HepG2 (cell line): ENCODE data around the gene TMEM217. TPM values are rescaled to one million over a fixed set of nuclear protein-coding genes. Genes with fewer than 3 reads are reported as not detected.

ENCODE experiments used
- ATAC-seq: fragments of 200-7000 bp; cut with Tn5 transposase; 3 replicates; pipeline ENCODE4 v1.9.1; 2020; ENCODE audit warnings: mild to moderate bottlenecking, moderate library complexity
- BruUV-seq: library from RNA; stranded (reverse); fragments of 400-500 nt; replicated peaks from 2 replicates; lab custom pipeline; 2021; lab: Mats Ljungman, UMichigan
- CTCF ChIA-PET: fragments of 300-600 bp; formaldehyde crosslinking; extraction: SDS; loops from one replicate; lab custom pipeline; 2021; ENCODE audit warnings: low total read pairs, inconsistent platforms, low intra/inter-chr PET ratio; lab: Yijun Ruan, JAX
- POLR2A ChIA-PET: fragments of 350-600 bp; sonication (Branson Sonifier 250); formaldehyde crosslinking; loops from one replicate; lab custom pipeline; 2020; ENCODE audit warnings: antibody characterized with exemption, inconsistent platforms; lab: Yijun Ruan, JAX
- DNase-seq: peaks from one replicate; pipeline ENCODE4 v3.0.0-alpha.2; 2015; ENCODE audit warnings: low spot score
- FAIRE-seq: peaks from 3 replicates; lab custom pipeline; 2011; peaks lifted over from hg19 to GRCh38; lab: Jason Lieb, UNC
- H2AFZ ChIP-seq: one replicate; pipeline ENCODE4 v1.6.1; 2011; ENCODE audit warnings: low read length, inconsistent platforms
- H3K27ac ChIP-seq: fragments of 300-600 bp; 3 replicates; pipeline ENCODE4 v1.8.0; 2011; ENCODE audit warnings: mixed run types, mild to moderate bottlenecking, mixed read lengths, low read length, inconsistent platforms; ENCODE audit not compliant: insufficient read depth; ENCODE audit errors: extremely low read length
- H3K27me3 ChIP-seq, 2 experiments: fragments of 200-600 bp in 1 of 2; 2 replicates in 1 of 2; 3 replicates in 1 of 2; pipeline versions ENCODE4 v1.6.0 to v1.8.0; 2011; ENCODE audit warnings: low read length in 2 of 2, mild to moderate bottlenecking in 2 of 2, moderate library complexity in 2 of 2, inconsistent platforms in 1 of 2; ENCODE audit not compliant: insufficient read depth in 2 of 2, control insufficient read depth in 1 of 2
- H3K36me3 ChIP-seq, 2 experiments: fragments of 200-600 bp in 1 of 2; replicated peaks in 1 of 2; 2 replicates in 1 of 2; 3 replicates in 1 of 2; pipeline versions ENCODE4 v1.5.1 to v1.8.0; 2011; ENCODE audit warnings: low read length in 2 of 2, inconsistent platforms in 1 of 2; ENCODE audit not compliant: insufficient read depth in 2 of 2, control insufficient read depth in 1 of 2
- H3K4me1 ChIP-seq: 2 replicates; pipeline ENCODE4 v1.5.1; 2012; ENCODE audit warnings: low read length, inconsistent platforms; ENCODE audit not compliant: insufficient read depth
- H3K4me2 ChIP-seq: 2 replicates; pipeline ENCODE4 v1.6.0; 2011; ENCODE audit warnings: low read depth, low read length, inconsistent platforms
- H3K4me3 ChIP-seq, 3 experiments: fragments of 200-600 bp in 1 of 3; sonication (generic), shearing (Covaris generic) in 1 of 3; replicated peaks in 1 of 3; 2 replicates each; pipeline ENCODE4 v1.5.1; 2011 to 2016; ENCODE audit warnings: low read length in 3 of 3, inconsistent platforms in 2 of 3, low read depth in 2 of 3, mild to moderate bottlenecking in 2 of 3, control low read depth in 1 of 3, mixed read lengths in 1 of 3; ENCODE audit not compliant: insufficient read depth in 1 of 3
- H3K79me2 ChIP-seq: one replicate; pipeline ENCODE4 v1.6.1; 2011; ENCODE audit warnings: low read length, inconsistent platforms; ENCODE audit not compliant: insufficient read depth
- H3K9ac ChIP-seq: 2 replicates; pipeline ENCODE4 v1.6.0; 2011; ENCODE audit warnings: mild to moderate bottlenecking, low read depth, low read length, inconsistent platforms; ENCODE audit not compliant: insufficient read depth
- H3K9me3 ChIP-seq: 2 replicates; pipeline ENCODE4 v1.5.1; 2012; ENCODE audit warnings: mild to moderate bottlenecking, low read length
- H4K20me1 ChIP-seq: 2 replicates; pipeline ENCODE4 v1.6.0; 2011; ENCODE audit warnings: inconsistent platforms, mild to moderate bottlenecking, low read length, moderate library complexity; ENCODE audit not compliant: insufficient read depth
- BORCS8-MEF2B ChIP-seq: sonication (generic); formaldehyde crosslinking; IDR thresholded peaks from 2 replicates; pipeline ENCODE4 v1.8.0; 2022; ENCODE audit warnings: mild to moderate bottlenecking, missing genetic modification reagents
- FLYWCH1 ChIP-seq: sonication (generic); formaldehyde crosslinking; IDR thresholded peaks from 2 replicates; pipeline ENCODE4 v1.8.1; 2023; ENCODE audit warnings: mild to moderate bottlenecking, missing genetic modification reagents
- FOSL1 ChIP-seq: sonication (generic); formaldehyde crosslinking; IDR thresholded peaks from 2 replicates; pipeline ENCODE4 v1.9.0; 2021; ENCODE audit warnings: missing genetic modification reagents, borderline replicate concordance
- FOXA1 ChIP-seq, 2 experiments: fragments of 450-650 bp in 1 of 2; sonication (generic) in 1 of 2; formaldehyde crosslinking in 1 of 2; IDR thresholded peaks; 2 replicates each; pipeline versions ENCODE4 v1.4.0 to v1.6.1; 2016 to 2020; ENCODE audit warnings: missing genetic modification reagents in 1 of 2
- GZF1 ChIP-seq: sonication (generic); formaldehyde crosslinking; IDR thresholded peaks from 2 replicates; pipeline ENCODE4 v1.5.1; 2020; ENCODE audit warnings: mild to moderate bottlenecking, missing genetic modification reagents
- MAFK ChIP-seq, 2 experiments: IDR thresholded peaks in 1 of 2; conservative IDR thresholded peaks in 1 of 2; 2 replicates each; pipeline ENCODE4 v1.6.1; 2011; ENCODE audit warnings: improper control_type of control experiment in 2 of 2, low read length in 2 of 2
- PHF21A ChIP-seq: sonication (generic); formaldehyde crosslinking; IDR thresholded peaks from 2 replicates; pipeline ENCODE4 v1.5.0; 2020; ENCODE audit warnings: mild to moderate bottlenecking, missing genetic modification reagents
- RXRB ChIP-seq: IDR thresholded peaks from 2 replicates; pipeline ENCODE4 v1.6.1; 2016; ENCODE audit warnings: borderline replicate concordance, missing genetic modification reagents, missing compliant biosample characterization
- SATB2 ChIP-seq: sonication (generic); formaldehyde crosslinking; IDR thresholded peaks from 2 replicates; pipeline ENCODE4 v1.5.0; 2020; ENCODE audit warnings: missing genetic modification reagents
- SOX13 ChIP-seq, 3 experiments: fragments of 450-650 bp in 1 of 3; sonication (generic) in 1 of 3; formaldehyde crosslinking in 1 of 3; IDR thresholded peaks in 2 of 3; conservative IDR thresholded peaks in 1 of 3; 2 replicates each; pipeline versions ENCODE4 v1.5.0 to v1.6.1; 2016 to 2020; ENCODE audit warnings: antibody characterized with exemption in 1 of 3, mild to moderate bottlenecking in 1 of 3, missing compliant biosample characterization in 1 of 3, missing genetic modification reagents in 1 of 3, moderate library complexity in 1 of 3
- TEAD3 ChIP-seq: optimal IDR thresholded peaks from 2 replicates; pipeline ENCODE3; 2016; ENCODE audit warnings: borderline replicate concordance
- THAP11 ChIP-seq: IDR thresholded peaks from 2 replicates; pipeline ENCODE4 v1.6.1; 2016; ENCODE audit warnings: missing biosample characterization, missing genetic modification reagents
- TOE1 ChIP-seq: sonication (generic); formaldehyde crosslinking; IDR thresholded peaks from 2 replicates; pipeline ENCODE4 v1.4.0; 2020; ENCODE audit warnings: mild to moderate bottlenecking, missing genetic modification reagents
- TP53 ChIP-seq: sonication (generic); formaldehyde crosslinking; conservative IDR thresholded peaks from 2 replicates; pipeline ENCODE4 v1.4.0; 2020; ENCODE audit warnings: missing genetic modification reagents
- YEATS2 ChIP-seq: sonication (generic); formaldehyde crosslinking; IDR thresholded peaks from 2 replicates; pipeline ENCODE4 v1.4.0; 2020; ENCODE audit warnings: missing genetic modification reagents, borderline replicate concordance
- YEATS4 ChIP-seq: sonication (generic); formaldehyde crosslinking; IDR thresholded peaks from 2 replicates; pipeline ENCODE4 v1.4.0; 2020; ENCODE audit warnings: missing genetic modification reagents, borderline replicate concordance
- ZFP37 ChIP-seq: sonication (generic); formaldehyde crosslinking; IDR thresholded peaks from 2 replicates; pipeline ENCODE4 v1.4.0; 2020; ENCODE audit warnings: missing genetic modification reagents, borderline replicate concordance
- ZFY ChIP-seq: sonication (generic); formaldehyde crosslinking; IDR thresholded peaks from 2 replicates; pipeline ENCODE4 v1.4.0; 2020; ENCODE audit warnings: missing genetic modification reagents
- ZNF30 ChIP-seq: sonication (generic); formaldehyde crosslinking; IDR thresholded peaks from 2 replicates; pipeline ENCODE4 v1.5.0; 2020; ENCODE audit warnings: mild to moderate bottlenecking, missing genetic modification reagents
- ZNF644 ChIP-seq: IDR thresholded peaks from 2 replicates; pipeline ENCODE4 v1.6.1; 2016; ENCODE audit warnings: low read depth
- ZNF790 ChIP-seq: sonication (generic); formaldehyde crosslinking; IDR thresholded peaks from 2 replicates; pipeline ENCODE4 v1.8.0; 2022; ENCODE audit warnings: missing genetic modification reagents, mild to moderate bottlenecking, borderline replicate concordance
- WGBS: methylation state at CpG from one replicate; pipeline ENCODE4 v1.1.6; 2017; ENCODE audit warnings: low lambda C conversion rate; 5-methylcytosine and 5-hydroxymethylcytosine counted together
- in situ Hi-C: cut with HindIII; loops from 2 replicates; pipeline ENCODE4 v1.10.0; 2017; ENCODE audit warnings: low pct_unique_long_range_greater_than_20kb; ENCODE audit not compliant: extremely low pct_ligation_motif_present
- intact Hi-C: fragments of 100-400 bp; cut with micrococcal nuclease; formaldehyde crosslinking; loops from one replicate; pipeline ENCODE4 v1.10.0; 2022; ENCODE audit not compliant: unreplicated experiment
- polyA plus RNA-seq, 8 experiments: library from polyadenylated mRNA; depleted of rRNA in 3 of 8; stranded (reverse) in 7 of 8; unstranded in 1 of 8; fragments of >200 nt; fragmentation: Illumina TruSeq in 4 of 8; extraction: Trizol in 4 of 8; gene quantifications; 2 replicates each; pipeline versions ENCODE4 v1.2.1 to v1.2.3, GENCODE V29; 2011 to 2016; ENCODE audit warnings: low read depth in 4 of 8, missing spikeins in 1 of 8, mixed read lengths in 1 of 8; ENCODE audit not compliant: insufficient read depth in 1 of 8
- total RNA-seq, 5 experiments: library from RNA; depleted of rRNA; stranded (reverse); fragments of >200 nt; fragmentation: Illumina TruSeq; extraction: Trizol; gene quantifications; 2 replicates each; pipeline ENCODE4 v1.2.3, GENCODE V29; 2016; ENCODE audit warnings: low read depth in 1 of 5
- TF ChIP-seq, protein P1 (sequence below): sonication (generic); formaldehyde crosslinking; IDR thresholded peaks from 2 replicates; pipeline ENCODE4 v1.8.1; 2023; ENCODE audit warnings: mild to moderate bottlenecking, missing genetic modification reagents

The TMEM217 gene
- total and polyA plus RNA-seq, 2 of the 13 experiments (the other 11 are each of a cell fraction or from before 2014, with no cell fraction given), result 2.3 to 3.4 TPM

GRCh38 chr6:37244430-37245310 lies 13.3 kb downstream of the TMEM217 start:
- 46% methylated on average over 5 of the region's 6 CpGs for WGBS
- Histone ChIP-seq H4K20me1 (no peaks in the 10 kb centered on the region), H3K79me2 (no peaks in the 10 kb centered on the region), H3K4me1 (peaks cover 50% of the 10 kb centered on the region), H3K9ac (peak overlapping the region; percentile 48), H3K4me2 (peak overlapping the region; percentile 52), H3K27me3 (no peaks in the 10 kb centered on the region), H2AFZ (peak overlapping the region; percentile 72), H3K9me3 (no peaks in the 10 kb centered on the region), H3K4me3 (peak overlapping the region in 2 of 3 experiments; percentile 7 to 8; a peak in 2 of 6 replicates), H3K36me3 (no peaks in the 10 kb centered on the region), H3K27ac (peak overlapping the region; percentile 69)
- DNase-seq, result peak; percentile 97
- peak; percentile 81 for ATAC-seq
- ChIA-PET CTCF (no interaction called here), POLR2A (interaction anchor here (0.9 to 5.2 kb wide), 8 partner anchors 13 to 259 kb away, joined by 3 to 54 read pairs (median 4); partner anchors contain the start of genes MTCH1, PIM1, TBC1D22B and TMEM217)
- TSS peak; percentile 99 for BruUV-seq
- FAIRE-seq, result peak; percentile 90
- intact Hi-C loops (no loop called here), in situ Hi-C loops (no loop called here)
- TF ChIP-seq ZFY (CRISPR knock-in tag) (peak; percentile 81), FOXA1 (IDR thresholded peaks at IDR 0.05) (no peak), FOXA1 (CRISPR knock-in tag; IDR thresholded peaks at IDR 0.05) (peak; percentile 60; the same call in 1 of the 2 replicates), ZNF644 (CRISPR knock-in tag) (peak; percentile 98), TOE1 (CRISPR knock-in tag) (no peak), GZF1 (0 out of 2 replicates have a peak, but pooled peaks have one; percentile 52), YEATS2 (CRISPR knock-in tag) (peak; percentile 43; the same call in 1 of the 2 replicates), TEAD3 (CRISPR knock-in tag) (peak; percentile 40), ZNF30 (peak; percentile 80; the same call in 1 of the 2 replicates), THAP11 (CRISPR knock-in tag) (peak; percentile 46; the same call in 1 of the 2 replicates), YEATS4 (CRISPR knock-in tag) (peak; percentile 81), TP53 (CRISPR knock-in tag) (peak; percentile 100), FLYWCH1 (CRISPR knock-in tag) (0 out of 2 replicates have a peak, but pooled peaks have one; percentile 28), SOX13 (IDR thresholded peaks at IDR 0.05) (no peak), SOX13 (CRISPR knock-in tag; conservative IDR thresholded peaks at IDR 0.05 in 1 of 2, IDR thresholded peaks at IDR 0.05 in 1 of 2) (0 out of 4 replicates have a peak, but pooled peaks of 1 of the 2 experiments have one; percentile 37), SATB2 (peak; percentile 72; the same call in 1 of the 2 replicates), PHF21A (0 out of 2 replicates have a peak, but pooled peaks have one; percentile 30), RXRB (peak; percentile 74), FOSL1 (CRISPR knock-in tag) (no peak), BORCS8-MEF2B (CRISPR knock-in tag) (no peak; the same call in none of the 2 replicates), MAFK (conservative IDR thresholded peaks at IDR 0.05 in 1 of 2, IDR thresholded peaks at IDR 0.05 in 1 of 2; ENCODE audit: low read length in 2 of 2) (peak in 1 of 2 experiments; percentile 67; a peak in 2 of 4 replicates), ZNF790 (no peak), ZFP37 (CRISPR knock-in tag) (0 out of 2 replicates have a peak, but pooled peaks have one; percentile 36)
- TF ChIP-seq, protein P1, sequence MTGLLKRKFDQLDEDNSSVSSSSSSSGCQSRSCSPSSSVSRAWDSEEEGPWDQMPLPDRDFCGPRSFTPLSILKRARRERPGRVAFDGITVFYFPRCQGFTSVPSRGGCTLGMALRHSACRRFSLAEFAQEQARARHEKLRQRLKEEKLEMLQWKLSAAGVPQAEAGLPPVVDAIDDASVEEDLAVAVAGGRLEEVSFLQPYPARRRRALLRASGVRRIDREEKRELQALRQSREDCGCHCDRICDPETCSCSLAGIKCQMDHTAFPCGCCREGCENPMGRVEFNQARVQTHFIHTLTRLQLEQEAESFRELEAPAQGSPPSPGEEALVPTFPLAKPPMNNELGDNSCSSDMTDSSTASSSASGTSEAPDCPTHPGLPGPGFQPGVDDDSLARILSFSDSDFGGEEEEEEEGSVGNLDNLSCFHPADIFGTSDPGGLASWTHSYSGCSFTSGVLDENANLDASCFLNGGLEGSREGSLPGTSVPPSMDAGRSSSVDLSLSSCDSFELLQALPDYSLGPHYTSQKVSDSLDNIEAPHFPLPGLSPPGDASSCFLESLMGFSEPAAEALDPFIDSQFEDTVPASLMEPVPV (CRISPR knock-in tag), result no peak
